Esophagus squamous epithelium (tissue), 4 donors: ENCODE data around the gene STARD9.

ENCODE experiments used
- POLR2A ChIP-seq, 4 donors: fragments of 450-650 bp; IDR thresholded peaks; one replicate each; pipeline ENCODE4 v1.6.1; 2017; ENCODE audit warnings: antibody characterized with exemption in 4 of 4, mild to moderate bottlenecking in 4 of 4, moderate library complexity in 3 of 4
- TF ChIP-seq, protein P1 (sequence below), 6 experiments: fragments of 450-650 bp in 4 of 6; fragments of 200-600 bp in 2 of 6; sonication (generic) in 2 of 6; IDR thresholded peaks; one replicate each; pipeline ENCODE4 v1.5.1; 2016 to 2019; ENCODE audit warnings: antibody characterized with exemption in 6 of 6, mild to moderate bottlenecking in 4 of 6, moderate library complexity in 4 of 6

DNA sequence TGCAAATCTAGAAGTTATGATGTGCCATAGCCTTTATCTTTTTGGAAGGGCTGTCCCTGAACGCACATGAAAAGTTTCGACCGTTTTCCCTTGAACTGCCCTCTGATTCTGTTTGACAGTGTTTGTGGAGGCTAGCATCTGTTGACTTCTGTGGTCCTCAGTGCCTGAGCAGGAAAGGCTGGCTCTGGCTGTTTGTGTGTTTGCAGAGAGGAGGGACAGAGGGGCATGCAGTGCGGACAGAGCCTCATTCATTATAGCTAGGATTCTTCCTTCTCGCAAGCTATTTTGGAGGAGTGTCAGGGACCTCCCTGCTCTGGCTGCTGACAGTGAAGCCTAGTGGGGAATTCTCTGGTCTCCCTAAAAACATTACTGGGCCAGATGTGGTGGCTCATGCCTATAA is 97.0 kb downstream of the STARD9 start:
- TF ChIP-seq, protein P1, sequence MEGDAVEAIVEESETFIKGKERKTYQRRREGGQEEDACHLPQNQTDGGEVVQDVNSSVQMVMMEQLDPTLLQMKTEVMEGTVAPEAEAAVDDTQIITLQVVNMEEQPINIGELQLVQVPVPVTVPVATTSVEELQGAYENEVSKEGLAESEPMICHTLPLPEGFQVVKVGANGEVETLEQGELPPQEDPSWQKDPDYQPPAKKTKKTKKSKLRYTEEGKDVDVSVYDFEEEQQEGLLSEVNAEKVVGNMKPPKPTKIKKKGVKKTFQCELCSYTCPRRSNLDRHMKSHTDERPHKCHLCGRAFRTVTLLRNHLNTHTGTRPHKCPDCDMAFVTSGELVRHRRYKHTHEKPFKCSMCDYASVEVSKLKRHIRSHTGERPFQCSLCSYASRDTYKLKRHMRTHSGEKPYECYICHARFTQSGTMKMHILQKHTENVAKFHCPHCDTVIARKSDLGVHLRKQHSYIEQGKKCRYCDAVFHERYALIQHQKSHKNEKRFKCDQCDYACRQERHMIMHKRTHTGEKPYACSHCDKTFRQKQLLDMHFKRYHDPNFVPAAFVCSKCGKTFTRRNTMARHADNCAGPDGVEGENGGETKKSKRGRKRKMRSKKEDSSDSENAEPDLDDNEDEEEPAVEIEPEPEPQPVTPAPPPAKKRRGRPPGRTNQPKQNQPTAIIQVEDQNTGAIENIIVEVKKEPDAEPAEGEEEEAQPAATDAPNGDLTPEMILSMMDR (IDR thresholded peaks at IDR 0.05) = no peak
- TF ChIP-seq POLR2A (IDR thresholded peaks at IDR 0.05) = no peak
